NCI-H345 treated with DMSO at 0.1 percent for 48 hours (cell line): ENCODE measurements around the gene MELTF.

Source experiments
- DNase-seq: peaks from one replicate; lab custom pipeline; 2025; ENCODE audit not compliant: unreplicated experiment; lab: John Stamatoyannopoulos, UW

The MELTF gene

DNA sequence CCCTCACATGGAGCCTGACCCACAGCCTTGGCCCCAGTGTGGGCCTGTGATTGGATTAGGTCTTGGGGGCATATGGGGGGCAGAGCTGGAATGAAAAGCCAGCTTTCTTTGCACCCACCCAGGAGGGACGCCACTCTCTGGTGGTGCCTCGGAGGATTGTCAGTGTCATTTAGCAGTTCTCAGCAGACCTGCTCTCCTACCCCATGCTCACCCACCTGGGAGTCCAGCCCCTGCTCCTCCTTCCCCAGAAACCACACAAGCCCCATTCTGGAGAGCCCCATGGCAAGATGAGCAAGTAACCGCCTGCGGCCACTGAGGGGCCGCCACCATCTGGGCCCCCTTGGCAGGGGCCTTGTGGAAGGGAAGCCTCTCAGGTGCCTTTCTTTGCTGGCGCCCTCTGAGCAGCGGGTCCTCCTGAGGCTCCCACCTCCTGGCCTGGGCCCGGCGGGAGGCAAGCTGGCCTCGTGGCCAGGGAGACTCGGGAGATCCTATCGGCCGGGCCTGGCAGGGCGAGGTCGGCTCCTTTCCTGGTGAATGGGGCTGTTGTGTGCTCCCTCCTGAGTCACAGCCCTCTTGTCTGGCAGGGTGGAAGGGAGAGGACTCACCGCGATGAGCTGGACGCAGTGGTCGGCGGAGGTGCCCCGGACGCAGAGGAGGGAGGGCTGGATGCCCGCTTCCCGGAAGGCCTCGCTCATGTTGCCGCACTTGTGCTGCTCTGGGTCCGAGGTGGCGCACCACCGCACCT is 2.3 kb downstream of the MELTF start:
- no peak for DNase-seq

GRCh38 chr3:197026481-197026866 is 3.1 kb downstream of the MELTF start:
- DNase-seq: no peak

GRCh38 chr3:197025736-197026480 is 3.7 kb downstream of the MELTF start:
- no peak for DNase-seq

DNA sequence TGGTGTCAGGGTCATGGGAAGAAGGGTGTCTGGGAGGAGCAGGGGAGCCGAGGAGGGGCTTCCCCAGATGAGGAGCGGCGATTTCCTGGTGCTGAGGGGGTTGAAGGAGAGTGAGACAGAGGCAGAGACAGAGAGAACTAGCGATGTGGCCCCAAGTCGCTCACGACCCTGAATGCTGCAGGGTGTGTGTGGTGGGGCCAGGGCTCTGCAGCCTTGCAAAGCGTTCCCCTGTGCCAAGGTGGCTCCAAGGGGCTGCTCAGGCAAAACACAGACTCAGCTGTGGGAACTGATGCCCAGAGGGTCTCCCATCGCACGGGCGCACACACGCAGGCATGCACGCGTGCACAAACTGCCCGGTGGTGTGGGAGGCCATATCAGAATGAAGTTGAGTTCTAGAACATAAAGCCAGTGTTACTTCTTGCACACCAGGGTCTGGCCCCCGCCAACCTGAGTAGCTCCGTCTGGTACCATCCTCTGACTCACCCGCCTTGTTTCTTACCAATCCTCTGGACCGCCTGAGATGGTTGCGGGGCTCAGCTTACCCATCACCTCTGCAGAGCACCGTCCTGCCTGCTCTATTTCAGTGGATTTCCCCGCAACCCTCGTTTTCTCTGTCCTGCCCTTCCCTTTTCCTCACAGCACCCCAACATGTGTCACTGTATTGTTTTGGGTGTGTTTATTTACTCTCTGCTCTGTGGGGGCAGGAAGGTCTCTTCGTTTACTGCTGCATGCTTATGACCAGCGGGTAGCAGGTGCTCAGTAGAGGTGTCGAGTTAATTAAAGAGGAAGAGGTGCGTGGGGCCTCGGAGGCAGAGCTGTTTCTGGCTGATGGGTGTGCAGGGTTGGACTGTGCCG is 4.5 kb downstream of the MELTF start:
- no peak for DNase-seq

GRCh38 chr3:197023998-197024651 is 5.5 kb downstream of the MELTF start:
- DNase-seq: peak; percentile 61

DNA sequence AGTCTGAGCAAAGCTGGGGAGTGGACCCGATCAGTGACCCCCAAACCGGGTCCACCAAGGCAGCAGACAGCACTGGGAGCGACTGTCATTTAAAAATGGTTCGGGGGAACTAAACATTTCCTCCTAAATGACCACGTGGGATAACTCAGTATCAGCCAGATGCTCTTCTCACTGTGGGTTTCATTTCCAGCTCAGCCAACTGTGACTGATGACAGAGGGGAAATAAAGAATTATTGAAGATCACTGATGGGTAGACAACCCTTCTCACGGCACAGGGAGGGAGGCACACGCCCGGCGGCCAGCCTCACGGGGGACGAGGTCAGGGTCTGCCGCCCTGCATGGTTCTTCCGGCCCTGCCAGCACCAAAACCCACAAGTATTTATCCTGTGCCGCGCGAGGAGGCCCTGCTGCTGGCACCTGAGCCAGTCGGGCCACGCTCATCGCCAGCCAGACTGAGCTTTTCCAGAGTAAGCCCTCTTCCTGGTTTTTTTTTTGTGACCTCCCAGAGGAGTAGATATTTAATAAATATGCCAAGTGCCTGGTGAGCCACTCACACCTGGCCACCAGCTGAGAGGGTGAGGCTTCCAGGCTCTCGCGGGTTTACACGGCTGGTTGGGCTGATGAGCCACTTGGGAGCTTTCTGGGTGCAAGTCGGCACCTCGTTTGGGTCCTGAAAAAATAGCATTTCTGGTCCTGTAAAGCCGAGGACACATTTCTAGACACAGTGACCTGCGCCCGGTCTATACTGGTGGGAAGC is 6.2 kb downstream of the MELTF start:
- DNase-seq: peak; percentile 93

GRCh38 chr3:197022405-197023231 is 7.0 kb downstream of the MELTF start:
- no peak for DNase-seq

DNA sequence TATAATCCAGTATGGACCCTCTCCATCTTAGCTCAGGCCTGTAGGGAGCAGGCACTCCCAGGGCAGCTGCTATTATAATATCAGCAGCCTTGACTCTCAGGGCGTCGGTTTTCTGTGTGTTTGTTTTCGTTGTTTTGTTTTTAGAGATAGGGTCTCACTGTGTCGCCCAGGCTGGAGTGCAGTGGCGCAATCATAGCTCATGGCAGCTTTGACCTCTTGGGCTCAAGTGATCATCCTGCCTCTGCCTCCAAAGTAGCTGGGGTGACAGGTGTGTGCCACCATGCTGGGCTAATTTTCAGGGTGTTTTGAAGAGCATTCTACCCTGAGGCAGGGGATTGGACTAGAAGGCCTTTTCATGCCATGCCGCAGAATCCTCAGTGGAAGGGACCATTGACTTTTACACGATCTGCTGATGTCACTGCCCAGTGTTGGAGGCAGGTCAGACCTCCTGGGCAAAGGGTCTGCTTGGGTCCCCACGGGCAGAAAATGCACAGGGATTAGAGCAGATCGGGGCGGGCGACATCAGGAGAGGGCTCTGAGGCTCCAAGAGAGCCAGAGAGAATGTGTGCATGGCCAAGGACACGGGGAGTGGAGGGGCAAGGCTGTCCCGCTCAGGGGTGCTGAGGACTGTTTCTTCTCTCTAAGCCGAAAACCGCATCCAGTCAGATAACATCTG is 7.8 kb downstream of the MELTF start:
- no peak for DNase-seq

DNA sequence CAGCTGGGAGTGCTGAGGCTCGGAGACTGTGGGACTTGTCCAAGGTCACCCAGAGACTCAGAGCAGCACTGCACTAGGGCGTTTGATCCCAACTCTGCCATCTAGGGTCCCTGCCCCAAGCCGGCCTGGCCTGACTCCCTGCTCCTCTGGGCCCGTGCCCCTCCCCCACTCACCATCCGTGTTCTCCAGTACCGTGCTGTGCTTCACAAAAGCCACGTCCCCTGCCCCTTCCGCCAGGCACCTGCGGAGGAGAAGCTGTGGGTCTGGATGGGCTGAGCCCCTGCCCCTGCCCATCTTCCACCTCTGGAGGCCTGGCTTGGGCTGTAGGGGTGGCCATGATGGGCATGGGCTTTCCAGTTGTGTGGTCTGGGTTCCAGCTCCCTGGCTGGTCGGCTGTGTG is 8.4 kb downstream of the MELTF start:
- no peak for DNase-seq

DNA sequence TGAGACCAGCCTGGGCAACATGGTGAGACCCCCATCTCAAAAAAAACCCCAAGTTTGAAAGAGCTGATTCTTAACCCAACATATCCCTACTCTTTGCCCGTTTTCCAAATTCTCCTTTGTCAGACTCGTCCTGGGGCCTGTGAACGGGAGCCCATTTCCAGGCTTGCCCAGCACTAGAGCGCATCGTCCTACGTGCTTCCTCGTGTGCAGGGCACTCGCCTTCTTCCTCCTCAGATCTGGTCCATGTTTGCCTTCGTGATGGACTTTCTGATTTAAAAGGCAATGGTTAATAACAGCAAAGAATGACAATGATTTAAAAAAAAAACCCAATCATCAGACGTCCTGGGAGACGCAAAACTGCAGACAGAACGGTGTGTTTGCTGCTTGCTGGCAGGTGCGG is 10.1 kb downstream of the MELTF start:
- DNase-seq: no peak

GRCh38 chr3:197019021-197019420 is 10.6 kb downstream of the MELTF start:
- no peak for DNase-seq

- no peak for DNase-seq
These were observed 12.6 kb downstream of the MELTF start for GRCh38 chr3:197017003-197017402.

- no peak for DNase-seq
These were observed 13.6 kb downstream of the MELTF start for GRCh38 chr3:197015790-197016736.

DNA sequence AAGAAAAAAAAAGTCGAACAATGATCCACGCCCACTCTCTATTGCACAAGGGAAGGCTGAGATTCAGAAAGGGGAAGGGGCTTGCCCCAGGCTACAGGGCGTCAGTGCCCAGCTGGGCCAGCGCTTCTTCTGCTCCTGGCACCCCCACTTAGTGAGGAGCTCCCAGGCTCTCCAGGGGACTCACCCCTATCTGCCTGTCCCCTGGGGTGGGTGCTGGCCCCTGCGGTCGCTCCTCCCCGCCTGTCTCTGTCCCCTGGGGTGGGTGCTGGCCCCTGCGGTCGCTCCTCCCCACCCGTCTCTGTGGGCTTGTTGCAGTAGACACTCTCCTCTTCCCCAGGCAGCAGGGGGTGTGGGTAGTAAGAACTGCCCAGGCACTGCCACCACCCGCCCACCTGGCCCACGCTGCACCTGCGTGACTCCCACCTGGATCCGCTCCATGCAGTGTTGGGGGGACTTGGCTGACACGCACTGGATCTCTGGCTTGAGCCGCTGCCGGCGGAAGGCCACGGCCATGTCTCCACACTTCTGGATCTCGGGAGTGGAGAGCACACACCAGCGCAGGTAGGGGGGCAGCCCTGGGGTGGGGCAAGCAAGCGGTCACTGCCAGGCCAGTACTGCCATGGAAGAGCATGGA is 14.6 kb downstream of the MELTF start:
- no peak for DNase-seq

- no peak for DNase-seq
These were observed 15.6 kb downstream of the MELTF start for GRCh38 chr3:197014024-197014423.

DNA sequence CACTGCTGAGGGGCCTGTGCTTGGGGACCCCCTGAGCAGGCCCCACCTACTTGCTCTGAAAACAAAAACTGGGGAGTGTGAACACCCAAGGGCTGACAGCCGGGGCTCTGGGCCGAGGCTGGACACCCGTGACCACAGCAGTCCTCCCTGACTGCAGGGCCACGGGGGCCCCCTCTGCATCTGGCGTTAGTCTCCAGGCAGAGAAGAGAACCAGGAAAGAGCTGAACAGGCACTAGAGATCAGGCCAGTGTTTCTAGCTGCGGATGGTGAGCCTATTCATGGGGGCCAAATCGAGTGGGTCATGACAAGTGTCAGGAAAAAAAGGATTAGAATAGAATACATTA is 17.1 kb downstream of the MELTF start:
- DNase-seq: no peak

- no peak for DNase-seq
These were observed 17.7 kb downstream of the MELTF start for GRCh38 chr3:197011780-197012539.
